Sigmoid colon (tissue), 3 donors: Measurements from ENCODE around the gene ZNF75A.

Experiments
- CTCF ChIP-seq, 4 experiments: fragments of 450-650 bp in 3 of 4; fragments of 200-600 bp in 1 of 4; IDR thresholded peaks; one replicate each; pipeline ENCODE4 v1.5.1; 2016 to 2019; ENCODE audit warnings: antibody characterized with exemption in 4 of 4, mild to moderate bottlenecking in 3 of 4, moderate library complexity in 2 of 4
- POLR2A ChIP-seq, 2 donors: fragments of 450-650 bp; IDR thresholded peaks; one replicate each; pipeline ENCODE4 v1.6.1; 2016; ENCODE audit warnings: antibody characterized with exemption in 2 of 2, mild to moderate bottlenecking in 2 of 2, moderate library complexity in 2 of 2

GRCh38 chr16:3364774-3365427 lies 59.6 kb downstream of the ZNF75A start:
- TF ChIP-seq POLR2A (IDR thresholded peaks at IDR 0.05) (no peak), CTCF (IDR thresholded peaks at IDR 0.05) (no peak)
